ENCODE data around the gene ZNF197.
"Not testable (repeated sequence)": the region's sequence is repeated elsewhere in the genome, so short reads cannot be mapped to it uniquely, and the experiment has no call there.

The ZNF197 gene

DNA sequence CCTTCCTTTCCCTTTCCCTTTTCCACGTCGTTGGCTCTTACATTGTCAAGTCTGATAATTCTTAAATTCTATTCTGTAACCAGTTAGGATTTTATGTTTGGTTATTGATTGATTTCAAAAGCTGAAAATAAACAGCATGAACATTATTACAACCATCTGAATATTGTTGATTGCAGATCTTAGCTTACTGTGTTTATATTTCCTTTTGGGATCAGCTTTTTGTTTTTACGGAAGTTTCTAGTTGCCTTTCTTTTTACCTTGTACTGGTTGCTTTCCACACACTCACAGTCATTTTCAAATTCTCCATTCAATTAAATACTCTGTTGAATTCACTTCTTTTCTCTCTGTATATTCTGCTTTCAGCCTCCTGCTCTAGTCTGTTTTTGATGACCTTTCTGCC, 40.3 kb downstream of the ZNF197 start:
- Histone ChIP-seq H3K9ac (ENCODE audit: low read depth, low read length, poor library complexity, severe bottlenecking) (no peak overlapping the region), H3K4me1 (ENCODE audit: insufficient read depth, low read length, poor library complexity, severe bottlenecking) (no peaks in the 10 kb centered on the region), H3K4me2 (ENCODE audit: low read depth, low read length, poor library complexity, severe bottlenecking) (no peak overlapping the region), H3K4me3 (ENCODE audit: low read length, poor library complexity, severe bottlenecking) (no peak overlapping the region), H3K36me3 (ENCODE audit: insufficient read depth, low read length) (no peaks in the 10 kb centered on the region), H4K20me1 (ENCODE audit: insufficient read depth, low read length, poor library complexity, severe bottlenecking) (no peaks in the 10 kb centered on the region), H3K27me3 (ENCODE audit: insufficient read depth, low read length, poor library complexity, severe bottlenecking) (no peaks in the 10 kb centered on the region), H3F3A (ENCODE audit: low read depth) (no peaks in the 10 kb centered on the region), H2AFZ (ENCODE audit: low read length) (no peak overlapping the region), H3K9me3 (ENCODE audit: insufficient read depth, low read depth, low read length) (no peaks in the 10 kb centered on the region), H3K79me2 (ENCODE audit: insufficient read depth, low read length) (no peaks in the 10 kb centered on the region), H3K9me2 (replicated peaks; ENCODE audit: low read depth, low read length) (no peaks in the 10 kb centered on the region)
- TF ChIP-seq EZH2phosphoT487 (IDR thresholded peaks at IDR 0.05; ENCODE audit: borderline replicate concordance) = no peak
- TF ChIP-seq, protein P1, sequence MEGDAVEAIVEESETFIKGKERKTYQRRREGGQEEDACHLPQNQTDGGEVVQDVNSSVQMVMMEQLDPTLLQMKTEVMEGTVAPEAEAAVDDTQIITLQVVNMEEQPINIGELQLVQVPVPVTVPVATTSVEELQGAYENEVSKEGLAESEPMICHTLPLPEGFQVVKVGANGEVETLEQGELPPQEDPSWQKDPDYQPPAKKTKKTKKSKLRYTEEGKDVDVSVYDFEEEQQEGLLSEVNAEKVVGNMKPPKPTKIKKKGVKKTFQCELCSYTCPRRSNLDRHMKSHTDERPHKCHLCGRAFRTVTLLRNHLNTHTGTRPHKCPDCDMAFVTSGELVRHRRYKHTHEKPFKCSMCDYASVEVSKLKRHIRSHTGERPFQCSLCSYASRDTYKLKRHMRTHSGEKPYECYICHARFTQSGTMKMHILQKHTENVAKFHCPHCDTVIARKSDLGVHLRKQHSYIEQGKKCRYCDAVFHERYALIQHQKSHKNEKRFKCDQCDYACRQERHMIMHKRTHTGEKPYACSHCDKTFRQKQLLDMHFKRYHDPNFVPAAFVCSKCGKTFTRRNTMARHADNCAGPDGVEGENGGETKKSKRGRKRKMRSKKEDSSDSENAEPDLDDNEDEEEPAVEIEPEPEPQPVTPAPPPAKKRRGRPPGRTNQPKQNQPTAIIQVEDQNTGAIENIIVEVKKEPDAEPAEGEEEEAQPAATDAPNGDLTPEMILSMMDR (conservative IDR thresholded peaks at IDR 0.05; ENCODE audit: low read length) = no peak

DNA sequence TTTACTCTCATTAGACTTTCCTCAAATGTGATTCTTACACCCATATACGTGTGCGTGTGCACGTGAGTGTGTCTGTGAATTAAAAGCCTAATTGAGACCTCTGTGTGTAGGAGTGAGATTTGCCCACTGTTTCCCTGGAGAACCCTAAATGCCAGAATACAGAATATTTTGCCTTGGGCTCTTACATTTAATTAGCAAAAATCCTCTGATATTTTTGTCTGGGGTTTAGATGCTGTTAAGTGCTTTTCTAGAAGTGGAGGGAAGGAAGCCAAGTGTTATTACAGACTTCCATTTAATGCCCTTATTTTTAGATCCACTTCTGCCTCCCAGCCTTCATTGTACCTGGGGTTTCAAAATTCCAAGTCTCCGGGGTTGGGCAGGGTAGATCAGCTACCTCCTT, 41.5 kb downstream of the ZNF197 start:
- TF ChIP-seq EZH2phosphoT487 (IDR thresholded peaks at IDR 0.05; ENCODE audit: borderline replicate concordance) = no peak
- TF ChIP-seq, protein P1 (conservative IDR thresholded peaks at IDR 0.05; ENCODE audit: low read length) = no peak
- Histone ChIP-seq H3K79me2 (ENCODE audit: insufficient read depth, low read length) (no peaks in the 10 kb centered on the region), H3K36me3 (ENCODE audit: insufficient read depth, low read length) (no peaks in the 10 kb centered on the region), H2AFZ (ENCODE audit: low read length) (no peak overlapping the region), H3F3A (ENCODE audit: low read depth) (no peaks in the 10 kb centered on the region), H3K9ac (ENCODE audit: low read depth, low read length, poor library complexity, severe bottlenecking) (no peak overlapping the region), H3K9me2 (replicated peaks; ENCODE audit: low read depth, low read length) (no peaks in the 10 kb centered on the region), H3K9me3 (ENCODE audit: insufficient read depth, low read depth, low read length) (no peaks in the 10 kb centered on the region), H3K4me3 (ENCODE audit: low read length, poor library complexity, severe bottlenecking) (no peak overlapping the region), H3K4me2 (ENCODE audit: low read depth, low read length, poor library complexity, severe bottlenecking) (no peak overlapping the region), H3K4me1 (ENCODE audit: insufficient read depth, low read length, poor library complexity, severe bottlenecking) (no peaks in the 10 kb centered on the region), H3K27me3 (ENCODE audit: insufficient read depth, low read length, poor library complexity, severe bottlenecking) (no peaks in the 10 kb centered on the region), H4K20me1 (ENCODE audit: insufficient read depth, low read length, poor library complexity, severe bottlenecking) (no peaks in the 10 kb centered on the region)

DNA sequence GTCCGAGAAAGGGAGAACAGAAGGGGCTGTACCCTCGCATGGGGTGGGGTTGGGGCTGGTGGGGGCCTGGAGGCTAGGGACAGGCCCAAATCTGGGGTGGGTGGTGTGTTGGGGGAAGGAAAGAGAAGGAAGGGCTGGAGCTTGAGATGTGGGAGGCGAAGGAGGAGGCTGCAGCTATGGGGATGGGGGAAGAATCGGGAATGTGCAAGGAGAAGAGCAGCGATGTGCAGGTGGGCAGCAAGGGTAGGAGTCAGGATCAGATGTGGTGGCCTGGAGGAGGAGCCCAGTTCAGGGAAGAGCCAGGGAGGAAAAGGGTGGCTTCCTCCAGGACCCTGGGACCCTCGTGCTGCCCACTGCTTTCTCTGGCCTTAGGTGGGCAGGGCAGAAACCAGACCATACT, 44.9 kb downstream of the ZNF197 start:
- H3K36me3 ChIP-seq (ENCODE audit: insufficient read depth, low read length) = no peaks in the 10 kb centered on the region
- no peak overlapping the region for H2AFZ ChIP-seq (ENCODE audit: low read length)
- TF ChIP-seq EZH2phosphoT487 (IDR thresholded peaks at IDR 0.05; ENCODE audit: borderline replicate concordance) = no peak
- TF ChIP-seq, protein P1 (conservative IDR thresholded peaks at IDR 0.05; ENCODE audit: low read length) = no peak
- H4K20me1 ChIP-seq (ENCODE audit: insufficient read depth, low read length, poor library complexity, severe bottlenecking) = no peaks in the 10 kb centered on the region
- no peaks in the 10 kb centered on the region for H3F3A ChIP-seq (ENCODE audit: low read depth)
- H3K79me2 ChIP-seq (ENCODE audit: insufficient read depth, low read length) = no peaks in the 10 kb centered on the region
- no peak overlapping the region for H3K4me3 ChIP-seq (ENCODE audit: low read length, poor library complexity, severe bottlenecking)
- no peak overlapping the region for H3K4me2 ChIP-seq (ENCODE audit: low read depth, low read length, poor library complexity, severe bottlenecking)
- H3K9me3 ChIP-seq (ENCODE audit: insufficient read depth, low read depth, low read length) = peaks cover 2% of the 10 kb centered on the region; the same call in 1 of the 2 replicates
- no peak overlapping the region for H3K9ac ChIP-seq (ENCODE audit: low read depth, low read length, poor library complexity, severe bottlenecking)
- no peaks in the 10 kb centered on the region for H3K27me3 ChIP-seq (ENCODE audit: insufficient read depth, low read length, poor library complexity, severe bottlenecking)
- H3K9me2 ChIP-seq (replicated peaks; ENCODE audit: low read depth, low read length) = no peaks in the 10 kb centered on the region
- H3K4me1 ChIP-seq (ENCODE audit: insufficient read depth, low read length, poor library complexity, severe bottlenecking) = no peaks in the 10 kb centered on the region

DNA sequence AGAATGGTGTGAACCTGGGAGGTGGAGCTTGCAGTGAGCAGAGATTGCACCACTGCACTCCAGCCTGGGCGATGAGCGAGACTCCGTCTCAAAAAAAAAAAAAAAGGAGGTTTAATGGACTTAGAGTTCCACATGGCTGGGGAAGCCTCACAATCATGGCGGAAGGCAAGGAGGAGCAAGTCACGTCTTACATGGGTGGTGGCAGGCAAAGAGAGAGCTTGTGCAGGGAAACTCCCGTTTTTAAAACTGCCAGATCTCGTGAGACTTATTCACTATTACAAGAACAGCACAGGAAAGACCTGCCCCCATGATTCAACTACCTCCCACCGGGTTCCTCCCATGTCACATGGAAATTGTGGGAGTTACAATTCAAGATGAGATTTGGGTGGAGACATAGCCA, 48.6 kb downstream of the ZNF197 start:
- H3K79me2 ChIP-seq (ENCODE audit: insufficient read depth, low read length); H3K9me3 ChIP-seq (ENCODE audit: insufficient read depth, low read depth, low read length); H3K27me3 ChIP-seq (ENCODE audit: insufficient read depth, low read length, poor library complexity, severe bottlenecking); H3K4me3 ChIP-seq (ENCODE audit: low read length, poor library complexity, severe bottlenecking); H2AFZ ChIP-seq (ENCODE audit: low read length); H3K9ac ChIP-seq (ENCODE audit: low read depth, low read length, poor library complexity, severe bottlenecking); H3K36me3 ChIP-seq (ENCODE audit: insufficient read depth, low read length); H3K4me2 ChIP-seq (ENCODE audit: low read depth, low read length, poor library complexity, severe bottlenecking); H3F3A ChIP-seq (ENCODE audit: low read depth); H3K9me2 ChIP-seq (replicated peaks; ENCODE audit: low read depth, low read length); H4K20me1 ChIP-seq (ENCODE audit: insufficient read depth, low read length, poor library complexity, severe bottlenecking): not testable (repeated sequence)
- H3K4me1 ChIP-seq (ENCODE audit: insufficient read depth, low read length, poor library complexity, severe bottlenecking) = peaks cover 18% of the 10 kb centered on the region

Data from Loucy (cell line).